Measurements from ENCODE around the gene AUP1.
A peak's percentile ranks its signal among the peaks of the same experiment; 100 is the strongest.

AUP1 gene

GRCh38 chr2:74511104-74511989 lies 18.2 kb downstream of the AUP1 start:
- DNase-seq, result no peak

- DNase-seq, result no peak
Measured at GRCh38 chr2:74510272-74510671, 19.2 kb downstream of the AUP1 start.

GRCh38 chr2:74507926-74508520 lies 21.5 kb downstream of the AUP1 start:
- DNase-seq, result peak; percentile 25

GRCh38 chr2:74507145-74507925 lies 22.2 kb downstream of the AUP1 start, which contains the start of gene PCGF1:
TSS of gene PCGF1 (minus strand) at chr2:74507695. CDS start at chr2:74507668, 27 bp downstream.
- DNase-seq, result peak; percentile 97

- DNase-seq, result no peak
Measured at GRCh38 chr2:74505448-74506246, 23.9 kb downstream of the AUP1 start.

GRCh38 chr2:74504591-74504990 lies 24.9 kb downstream of the AUP1 start:
- no peak for DNase-seq

GRCh38 chr2:74503506-74504475 lies 25.7 kb downstream of the AUP1 start:
- DNase-seq, result no peak

- no peak for DNase-seq
Measured at GRCh38 chr2:74502720-74503505, 26.6 kb downstream of the AUP1 start.

GRCh38 chr2:74502147-74502719 lies 27.3 kb downstream of the AUP1 start:
- no peak for DNase-seq

- no peak for DNase-seq
Measured at GRCh38 chr2:74501335-74502071, 28.0 kb downstream of the AUP1 start.

- DNase-seq, result no peak
Measured at GRCh38 chr2:74500578-74500946, 28.9 kb downstream of the AUP1 start.

GRCh38 chr2:74499940-74500577 lies 29.4 kb downstream of the AUP1 start:
- no peak for DNase-seq

GRCh38 chr2:74499267-74499939 lies 30.1 kb downstream of the AUP1 start, which contains the start of gene LBX2:
TSS of gene LBX2 (minus strand) at chr2:74499603. CDS start at chr2:74499537, 66 bp downstream.
- no peak for DNase-seq

GRCh38 chr2:74498500-74499266 lies 30.8 kb downstream of the AUP1 start:
- peak; percentile 53 for DNase-seq

- peak; percentile 40 for DNase-seq
Measured at GRCh38 chr2:74497777-74498499, 31.6 kb downstream of the AUP1 start.

- no peak for DNase-seq
Measured at GRCh38 chr2:74496997-74497776, 32.3 kb downstream of the AUP1 start.
